GM19468 (cell line): ENCODE measurements around the gene C2orf92.
"Not testable (repeated sequence)": the region's sequence is repeated elsewhere in the genome, so short reads cannot be mapped to it uniquely, and the experiment has no call there.

Experiments
- ATAC-seq: cut with Tn5 transposase; IDR thresholded peaks from one replicate; pipeline ENCODE4 v1.9.1; 2021; ENCODE audit warnings: mild to moderate bottlenecking, moderate library complexity, moderate number of reproducible peaks; ENCODE audit not compliant: unreplicated experiment; ENCODE audit errors: extremely low read depth

Gene C2orf92

GRCh38 chr2:97688062-97688827 lies 18.7 kb downstream of the C2orf92 start:
- ATAC-seq: no peak

- ATAC-seq: no peak
Observed at GRCh38 chr2:97691166-97691565, 21.7 kb downstream of the C2orf92 start.

GRCh38 chr2:97693476-97693875 lies 24.0 kb downstream of the C2orf92 start:
- ATAC-seq: no peak

- ATAC-seq: no peak
Observed at GRCh38 chr2:97695744-97696143, 26.2 kb downstream of the C2orf92 start.

- ATAC-seq: no peak
Observed at GRCh38 chr2:97697252-97698235, 28.0 kb downstream of the C2orf92 start.

- no peak for ATAC-seq
Observed at GRCh38 chr2:97698530-97698929, 29.0 kb downstream of the C2orf92 start.

GRCh38 chr2:97699765-97700444 lies 30.4 kb downstream of the C2orf92 start:
- no peak for ATAC-seq

GRCh38 chr2:97701186-97701585 lies 31.7 kb downstream of the C2orf92 start:
- no peak for ATAC-seq

- no peak for ATAC-seq
Observed at GRCh38 chr2:97701851-97702465, 32.4 kb downstream of the C2orf92 start.

- no peak for ATAC-seq
Observed at GRCh38 chr2:97702731-97703470, 33.4 kb downstream of the C2orf92 start.

GRCh38 chr2:97703741-97704140 lies 34.2 kb downstream of the C2orf92 start:
- ATAC-seq: no peak

- no peak for ATAC-seq
Observed at GRCh38 chr2:97704989-97705388, 35.5 kb downstream of the C2orf92 start.

GRCh38 chr2:97706112-97706511 lies 36.6 kb downstream of the C2orf92 start:
- no peak for ATAC-seq

- ATAC-seq: no peak
Observed at GRCh38 chr2:97706708-97707345, 37.3 kb downstream of the C2orf92 start.

GRCh38 chr2:97707362-97708047 lies 38.0 kb downstream of the C2orf92 start:
- no peak for ATAC-seq

GRCh38 chr2:97708048-97708380 lies 38.5 kb downstream of the C2orf92 start:
- no peak for ATAC-seq

- no peak for ATAC-seq
Observed at GRCh38 chr2:97708608-97709007, 39.1 kb downstream of the C2orf92 start.

- ATAC-seq: no peak
Observed at GRCh38 chr2:97711394-97711711, 41.8 kb downstream of the C2orf92 start.

GRCh38 chr2:97712175-97712574 lies 42.7 kb downstream of the C2orf92 start:
- not testable (repeated sequence) for ATAC-seq
